ENCODE data around the gene HRH3.

HRH3 gene

GRCh38 chr20:62244644-62245108, 24.6 kb upstream of the HRH3 start:
- FAIRE-seq (no peak), DNase-seq (ENCODE audit: low spot score) (no peak)

- FAIRE-seq (no peak), DNase-seq (ENCODE audit: low spot score) (no peak)
Observed at GRCh38 chr20:62243906-62244515, 23.9 kb upstream of the HRH3 start.

DNA sequence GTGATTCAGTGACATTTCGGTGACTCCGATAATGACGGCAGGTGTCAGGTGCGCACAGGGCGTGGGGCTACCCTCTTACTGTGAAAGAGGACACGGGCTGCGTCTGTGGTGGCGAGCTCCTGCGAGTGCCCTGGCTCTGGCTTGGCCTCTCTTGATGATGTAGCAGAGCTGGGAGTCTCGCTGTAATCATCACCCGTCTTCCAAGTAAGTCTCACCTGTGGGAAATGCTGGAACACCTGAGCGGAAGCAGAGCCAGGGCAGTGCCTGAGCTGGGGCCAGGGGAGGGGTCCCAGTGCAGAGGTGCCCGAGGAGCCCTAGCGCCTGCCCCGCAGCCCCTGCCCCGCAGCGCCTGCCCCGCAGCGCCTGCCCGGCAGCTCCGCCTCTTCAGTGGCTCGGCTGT, 23.0 kb upstream of the HRH3 start:
- FAIRE-seq (no peak), DNase-seq (ENCODE audit: low spot score) (no peak)

- DNase-seq (ENCODE audit: low spot score) (no peak), FAIRE-seq (no peak)
Observed at GRCh38 chr20:62242176-62242575, 22.1 kb upstream of the HRH3 start.

DNA sequence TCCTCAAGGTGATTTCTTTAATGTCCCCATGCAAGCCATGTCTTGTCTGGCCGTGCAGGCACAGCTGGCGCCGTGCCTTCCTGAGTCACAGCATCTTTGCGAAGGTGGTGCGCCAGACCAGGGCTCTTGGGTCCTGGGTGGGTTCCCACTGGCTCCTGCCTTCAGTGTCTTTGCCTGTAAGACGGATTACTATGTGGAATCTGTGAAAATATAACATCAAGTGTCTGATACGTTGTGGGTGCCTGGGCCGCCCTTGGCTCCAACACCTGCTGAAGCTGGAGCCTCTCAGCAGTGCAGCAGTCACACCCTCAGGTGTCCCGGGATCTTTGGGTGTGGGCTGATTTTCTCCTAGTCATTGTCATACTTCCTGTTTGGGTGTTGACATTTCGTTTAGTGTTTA, 21.4 kb upstream of the HRH3 start:
- no peak for FAIRE-seq
- DNase-seq (ENCODE audit: low spot score), result no peak

GRCh38 chr20:62240020-62240685, 20.1 kb upstream of the HRH3 start:
- FAIRE-seq (no peak), DNase-seq (ENCODE audit: low spot score) (no peak)

DNA sequence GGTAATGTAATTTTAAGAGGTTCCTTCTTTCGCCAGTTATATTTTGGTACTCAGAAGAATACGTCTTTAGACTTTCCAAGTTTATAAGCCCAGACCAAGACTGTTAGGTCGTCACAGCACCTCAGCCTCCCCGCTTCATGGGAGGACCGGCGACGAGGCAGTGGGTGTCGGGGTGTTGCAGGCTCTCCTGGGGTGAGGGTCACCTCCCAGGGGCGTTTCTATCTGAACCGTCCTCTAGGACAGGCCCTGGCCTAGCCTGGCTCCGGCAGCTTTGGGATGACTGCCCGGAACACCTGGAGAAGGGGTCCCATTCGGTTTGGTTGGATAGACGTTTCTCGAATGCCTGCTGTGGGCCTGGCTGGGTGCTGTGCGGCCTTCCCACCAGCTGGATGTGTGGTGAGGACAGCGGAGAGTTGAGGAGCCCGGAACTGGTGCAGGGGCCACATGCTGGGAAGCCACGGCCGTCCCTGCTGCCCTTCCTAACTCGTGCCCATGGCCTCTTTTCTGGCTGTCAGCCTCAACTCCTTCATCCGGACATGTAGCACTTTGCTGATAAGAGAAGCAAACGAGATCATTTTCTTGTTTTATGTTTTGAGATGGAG, 19.3 kb upstream of the HRH3 start:
- DNase-seq (ENCODE audit: low spot score) (no peak), FAIRE-seq (no peak)

GRCh38 chr20:62238569-62239277, 18.6 kb upstream of the HRH3 start:
- FAIRE-seq (no peak), DNase-seq (ENCODE audit: low spot score) (no peak)

GRCh38 chr20:62237801-62238568, 17.9 kb upstream of the HRH3 start, which contains the start of gene OSBPL2:
Gene OSBPL2 (plus strand): TSS chr20:62238521. CDS start chr20:62256185, 17,664 bp downstream.
- DNase-seq (ENCODE audit: low spot score) (peak; percentile 97), FAIRE-seq (peak; percentile 86)

GRCh38 chr20:62237514-62237800, 17.4 kb upstream of the HRH3 start:
- DNase-seq (ENCODE audit: low spot score), result no peak

DNA sequence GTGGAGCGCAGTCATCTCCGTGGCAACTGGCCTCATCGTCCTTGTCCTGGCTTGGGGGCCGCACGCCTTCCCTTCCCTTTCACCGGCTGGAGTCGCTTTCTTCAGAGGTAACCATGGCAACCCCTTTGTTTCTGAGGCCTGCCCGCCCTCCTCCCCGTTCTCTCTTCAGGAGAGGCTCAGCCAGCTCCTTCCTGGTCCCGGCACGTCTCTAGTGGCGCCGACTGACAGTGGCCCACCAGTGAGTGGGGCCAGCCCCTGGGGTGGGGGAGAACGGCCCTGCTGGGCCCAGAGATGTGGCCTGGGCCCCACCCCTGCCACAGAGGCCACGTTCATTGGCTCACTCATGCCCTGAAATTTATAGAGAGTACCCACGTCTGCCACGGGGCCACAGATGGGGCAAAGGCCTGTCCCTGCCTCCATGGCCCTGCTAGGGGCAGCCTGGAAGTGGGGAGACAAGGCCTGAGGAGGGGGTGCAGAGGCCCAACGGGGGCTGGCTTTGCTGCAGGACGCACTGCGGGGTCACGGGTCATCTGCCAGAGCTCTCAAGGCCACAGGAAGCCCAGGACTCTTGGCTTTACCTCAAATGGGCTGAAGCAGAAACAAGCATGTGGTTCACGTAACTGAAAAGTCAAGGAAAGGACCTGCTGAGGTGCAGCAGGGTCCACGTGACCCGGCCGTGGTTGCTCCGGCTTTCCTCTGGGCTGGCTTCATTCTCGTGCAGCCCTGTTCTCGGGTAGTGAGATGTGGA, 16.9 kb upstream of the HRH3 start:
- no peak for FAIRE-seq
- no peak for DNase-seq (ENCODE audit: low spot score)

More at GRCh38 chr20:62237514-62237800, 17.4 kb upstream of the HRH3 start:
- FAIRE-seq, result no peak

DNA sequence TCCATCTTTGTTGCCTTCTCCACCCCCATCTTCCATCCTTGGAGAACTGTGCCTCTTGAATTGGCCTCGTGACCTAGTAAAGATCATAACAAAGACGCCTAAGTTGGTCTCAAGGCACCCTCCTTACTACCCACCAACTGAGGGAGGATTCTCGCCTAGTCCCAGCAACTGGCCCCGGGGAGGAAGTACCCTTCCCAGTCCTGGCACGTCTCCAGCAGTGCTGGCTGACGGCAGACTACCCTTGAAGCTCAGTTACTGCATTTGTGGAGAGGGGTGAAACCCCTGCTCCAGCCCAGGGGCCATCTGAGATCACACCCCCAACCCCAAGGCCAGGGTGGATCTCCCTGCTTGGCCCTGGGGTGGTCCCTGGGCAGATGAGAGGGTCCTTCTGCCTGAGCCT, 16.1 kb upstream of the HRH3 start:
- FAIRE-seq (no peak), DNase-seq (ENCODE audit: low spot score) (no peak)

DNA sequence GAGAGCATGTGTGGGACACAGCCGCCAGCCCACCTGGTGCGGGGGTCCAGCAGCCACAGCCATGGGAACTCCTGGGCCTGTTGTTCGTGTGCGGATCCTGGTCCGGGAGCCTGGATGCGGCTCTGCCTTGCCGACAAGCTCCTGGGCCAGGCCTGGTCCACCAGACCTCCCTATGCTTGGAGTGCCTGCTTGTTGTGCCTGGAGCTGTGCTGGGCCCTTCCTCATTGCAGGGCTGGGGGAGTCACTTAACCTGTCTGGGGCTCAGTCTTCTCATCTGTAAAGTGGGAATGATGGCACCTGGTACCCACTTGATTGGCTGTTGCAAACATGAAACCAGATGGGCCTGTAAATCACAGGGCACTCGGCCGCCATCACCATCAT, 15.7 kb upstream of the HRH3 start:
- DNase-seq (ENCODE audit: low spot score), result no peak
- no peak for FAIRE-seq

DNA sequence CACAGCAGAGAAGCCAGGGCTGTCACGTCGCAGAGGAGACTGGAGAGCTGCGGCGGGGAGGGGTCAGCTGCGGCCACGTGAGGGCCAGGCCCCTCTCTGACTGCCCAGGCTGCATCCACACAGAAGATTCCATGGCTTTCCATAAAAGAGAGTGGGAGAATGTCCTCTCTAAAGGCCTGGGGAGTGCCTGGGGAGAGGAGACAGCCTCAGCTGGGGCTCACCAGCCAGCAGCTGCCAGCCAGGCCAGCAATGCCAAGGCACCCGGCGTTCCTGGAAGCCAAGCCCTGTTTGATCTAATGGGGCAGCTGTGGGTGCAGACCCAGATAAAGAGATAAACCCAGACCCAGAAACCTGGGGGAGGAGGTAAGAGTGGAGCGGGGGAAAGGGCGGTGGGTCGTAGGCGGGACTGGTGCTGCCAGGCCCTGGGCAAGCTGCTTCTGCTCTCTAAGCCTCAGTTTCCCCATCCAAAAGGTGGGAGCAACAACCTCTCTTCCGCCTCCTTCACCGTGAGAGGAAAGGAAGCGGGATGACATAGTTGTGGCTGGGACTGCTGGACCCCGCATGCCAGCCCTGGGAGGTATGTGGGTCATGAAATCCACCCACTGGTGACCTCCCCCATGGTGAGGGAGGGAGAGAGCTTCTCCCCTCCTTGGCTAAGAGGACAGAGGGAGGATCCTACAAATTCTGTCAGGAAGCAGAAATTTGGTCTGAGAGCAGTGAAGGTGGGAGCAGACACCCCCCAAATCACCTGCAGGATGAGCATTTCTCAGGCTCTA, 15.1 kb upstream of the HRH3 start:
- FAIRE-seq, result no peak

GRCh38 chr20:62234339-62234738, 14.3 kb upstream of the HRH3 start:
- no peak for FAIRE-seq
- DNase-seq (ENCODE audit: low spot score), result no peak

More for the DNA sequence above, 15.1 kb upstream of the HRH3 start:
- no peak for DNase-seq (ENCODE audit: low spot score)

DNA sequence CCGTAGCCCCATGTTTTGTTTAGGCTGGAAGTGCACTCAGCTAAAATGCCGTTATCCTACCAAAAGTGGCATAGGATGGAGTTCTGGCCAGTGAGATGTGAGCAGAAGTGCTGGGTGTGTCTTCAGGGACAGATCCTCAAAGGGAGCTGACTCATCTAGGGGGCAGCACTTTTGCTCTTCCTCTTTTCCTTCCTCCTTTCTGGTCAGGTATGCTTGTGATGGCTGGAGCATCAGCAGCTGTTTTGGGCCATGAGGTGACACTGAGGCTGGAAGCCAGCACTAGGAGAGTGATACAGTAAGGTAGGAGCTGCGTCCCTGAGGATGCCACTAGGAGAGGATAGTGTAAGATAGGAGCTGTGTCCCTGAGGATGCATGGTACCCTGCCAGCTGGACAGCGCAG, 13.6 kb upstream of the HRH3 start:
- DNase-seq (ENCODE audit: low spot score) (no peak), FAIRE-seq (no peak)

DNA sequence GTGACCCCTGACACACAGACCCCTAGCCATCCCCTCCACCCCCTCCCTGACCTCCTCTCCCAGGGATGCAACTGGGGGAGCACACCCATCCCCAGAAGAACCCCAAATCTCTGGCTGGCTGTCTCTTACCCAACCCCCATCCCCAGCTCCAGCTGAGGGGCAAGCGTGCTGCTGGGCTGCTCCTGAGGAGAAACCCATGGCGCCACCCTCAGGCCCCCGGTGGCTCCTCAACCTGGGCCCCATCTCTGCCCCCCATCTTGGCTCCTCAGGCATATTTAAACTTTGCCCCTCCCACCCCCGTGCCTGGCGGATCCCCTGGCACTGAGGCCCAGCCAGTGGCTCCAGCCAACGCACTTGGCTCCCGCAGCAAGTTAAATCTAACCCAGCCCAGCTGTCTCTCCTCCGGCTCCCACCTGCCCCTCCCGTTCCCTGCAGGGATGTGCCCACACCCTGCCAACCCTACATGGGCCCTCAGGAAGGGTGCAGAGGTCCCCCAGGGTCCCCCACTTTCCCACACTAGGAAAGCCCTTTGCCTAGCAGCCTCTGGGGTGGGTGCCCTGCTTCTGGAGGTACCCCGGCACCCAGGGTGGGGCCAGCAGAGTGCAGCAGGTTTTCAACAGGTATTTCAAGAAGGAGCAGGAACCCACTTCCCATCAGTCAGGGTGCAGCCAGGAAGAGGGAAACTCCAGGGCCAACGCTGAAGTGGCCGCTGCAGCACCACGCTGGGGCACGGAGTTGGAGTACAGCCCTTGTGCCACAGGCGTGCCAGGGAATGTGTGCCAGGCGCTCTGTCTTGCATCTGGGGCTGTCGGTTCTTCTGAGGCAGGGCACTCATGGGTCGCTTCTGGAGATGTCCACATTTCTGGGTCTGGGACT, 12.9 kb upstream of the HRH3 start:
- FAIRE-seq, result no peak
- no peak for DNase-seq (ENCODE audit: low spot score)

GRCh38 chr20:62232194-62232593, 12.1 kb upstream of the HRH3 start:
- FAIRE-seq (no peak), DNase-seq (ENCODE audit: low spot score) (no peak)

GRCh38 chr20:62231292-62231691, 11.2 kb upstream of the HRH3 start:
- FAIRE-seq, result no peak
- DNase-seq (ENCODE audit: low spot score), result no peak
